SIG-M5 treated with dmso at 0.1 percent for 504 hours (cell line): ENCODE measurements around the gene CFAP61.
"Not testable (repeated sequence)": the region's sequence is repeated elsewhere in the genome, so short reads cannot be mapped to it uniquely, and the experiment has no call there.

ENCODE experiments used
- DNase-seq: peaks from one replicate; lab custom pipeline; 2025; ENCODE audit not compliant: unreplicated experiment; lab: John Stamatoyannopoulos, UW

The CFAP61 gene

DNA sequence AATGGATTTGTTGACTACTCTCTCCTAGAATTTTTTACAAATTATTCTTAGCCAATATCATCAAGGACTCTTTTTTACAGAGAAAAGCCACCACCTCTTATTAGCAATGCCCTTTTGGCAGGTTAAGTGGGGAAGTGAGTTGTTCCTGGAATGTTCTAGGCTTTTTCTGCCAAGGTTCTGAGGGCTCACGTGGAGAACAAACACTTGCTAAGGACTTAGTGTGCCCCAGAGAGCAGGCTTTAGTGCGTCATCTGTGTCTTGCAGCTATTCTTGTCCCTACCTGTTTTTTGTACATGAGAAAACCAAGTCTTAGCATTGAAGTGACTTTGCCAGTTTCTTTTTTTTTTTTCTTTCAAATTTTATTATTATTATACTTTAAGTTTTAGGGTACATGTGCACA, 33.5 kb downstream of the CFAP61 start:
- no peak for DNase-seq

DNA sequence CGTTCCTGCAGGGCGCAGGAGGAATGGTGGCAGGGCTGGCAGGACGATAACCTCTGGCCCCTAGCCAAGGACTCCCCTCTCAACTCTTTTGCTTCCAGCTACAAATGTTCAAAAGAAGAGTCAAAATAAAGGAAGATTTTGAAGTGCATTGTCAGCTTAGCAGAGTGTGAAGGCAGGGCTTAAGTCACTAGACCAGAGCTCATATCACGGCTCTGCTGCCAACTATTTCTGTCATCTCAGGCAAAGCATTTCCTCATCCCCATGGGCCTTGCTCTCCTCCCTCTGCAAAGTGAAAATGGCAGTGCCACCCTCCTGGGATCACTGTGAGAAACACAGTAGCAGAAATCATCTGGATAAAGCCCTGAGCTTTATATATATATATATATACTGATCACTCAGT, 36.7 kb downstream of the CFAP61 start:
- no peak for DNase-seq

DNA sequence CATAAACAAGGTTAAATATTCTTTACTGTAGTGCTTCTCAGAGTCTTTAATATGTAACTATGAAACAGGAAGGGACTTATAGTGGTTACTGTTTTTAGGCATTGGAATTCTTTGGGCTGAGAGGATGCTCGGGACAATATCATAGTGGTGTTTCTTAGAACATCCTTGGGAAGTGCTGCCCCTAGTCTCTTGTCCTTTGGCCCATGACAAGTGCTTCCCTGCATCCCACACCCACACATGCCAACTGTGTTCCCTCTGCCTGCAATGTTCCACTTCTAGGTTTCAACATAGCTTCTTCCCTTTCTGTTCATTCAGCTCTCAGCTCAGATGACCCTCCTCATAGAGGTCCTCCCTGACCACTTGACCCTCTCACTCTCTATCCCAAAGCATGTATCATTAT, 37.6 kb downstream of the CFAP61 start:
- DNase-seq = no peak

DNA sequence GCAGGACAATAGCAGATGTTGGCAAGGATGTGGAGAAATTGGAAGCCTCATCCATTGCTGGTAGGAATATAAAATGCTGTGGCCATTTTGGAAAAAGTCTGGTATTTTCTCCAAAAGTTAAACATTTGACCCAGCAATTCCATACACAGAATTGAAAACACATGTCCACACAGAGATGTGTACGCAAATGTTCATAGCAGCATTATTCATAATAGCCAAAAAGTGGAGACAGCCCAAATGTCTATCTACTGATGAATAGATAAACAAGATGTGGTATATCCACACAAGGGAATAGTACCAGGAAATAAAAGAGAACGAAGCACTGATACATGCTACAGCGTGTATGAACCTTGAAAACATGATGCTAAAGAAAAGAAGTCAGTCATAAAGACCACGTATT, 40.5 kb downstream of the CFAP61 start:
- DNase-seq = no peak

DNA sequence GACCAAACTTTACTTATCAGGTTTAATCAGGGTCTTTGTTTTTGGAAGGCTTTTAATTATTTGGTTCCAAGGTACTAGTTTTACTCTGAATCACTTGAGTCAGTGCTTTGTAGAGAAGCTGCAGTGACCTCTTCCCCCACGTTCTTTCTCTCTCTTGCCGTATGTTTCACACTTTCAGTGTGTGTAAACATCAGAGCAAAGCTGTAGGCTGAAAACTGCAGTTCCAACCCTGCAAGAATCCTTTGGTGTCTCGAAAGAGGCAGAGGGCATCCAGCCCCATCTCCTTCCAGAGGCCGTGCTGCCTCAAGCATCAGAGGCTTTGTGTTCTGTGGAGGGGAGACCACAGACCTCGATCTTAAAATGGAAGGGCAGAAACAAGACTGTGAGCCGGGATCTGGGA, 42.1 kb downstream of the CFAP61 start:
- DNase-seq = no peak

DNA sequence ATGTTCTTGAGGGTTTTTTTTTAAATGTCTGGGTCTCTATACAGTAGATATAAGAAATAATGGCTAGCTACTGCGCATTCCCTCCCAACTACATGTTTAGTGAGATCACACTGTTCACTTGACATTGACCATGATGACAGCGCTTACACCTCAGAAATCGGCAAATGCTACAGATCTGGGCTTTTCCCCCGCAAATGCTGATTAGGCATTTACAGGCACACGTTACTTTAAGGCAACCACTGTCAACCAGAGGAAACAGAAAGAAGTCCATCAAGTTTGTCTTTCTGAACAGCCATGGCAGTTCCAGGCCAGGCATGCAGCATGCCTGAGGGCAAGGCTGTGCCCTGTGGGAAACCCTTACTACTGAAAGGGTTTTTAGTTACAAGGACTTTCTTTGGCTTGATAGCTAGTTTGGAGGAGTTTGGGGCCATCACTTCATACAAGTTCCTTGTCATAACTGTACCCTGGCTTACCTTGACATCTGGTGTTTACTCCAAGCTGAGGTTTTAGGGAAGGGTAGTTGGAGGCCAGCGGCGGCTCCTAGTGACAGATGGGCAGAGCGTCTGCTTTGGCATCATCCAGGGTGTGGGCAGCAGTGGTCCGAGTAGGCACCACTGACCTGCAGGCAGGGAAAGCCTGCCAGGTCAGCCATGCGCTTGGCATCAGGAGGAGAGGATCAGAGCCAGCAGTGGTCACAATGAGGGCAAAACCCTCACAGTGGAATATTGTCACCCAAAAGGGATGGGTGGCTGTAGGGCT, 43.0 kb downstream of the CFAP61 start:
- no peak for DNase-seq

DNA sequence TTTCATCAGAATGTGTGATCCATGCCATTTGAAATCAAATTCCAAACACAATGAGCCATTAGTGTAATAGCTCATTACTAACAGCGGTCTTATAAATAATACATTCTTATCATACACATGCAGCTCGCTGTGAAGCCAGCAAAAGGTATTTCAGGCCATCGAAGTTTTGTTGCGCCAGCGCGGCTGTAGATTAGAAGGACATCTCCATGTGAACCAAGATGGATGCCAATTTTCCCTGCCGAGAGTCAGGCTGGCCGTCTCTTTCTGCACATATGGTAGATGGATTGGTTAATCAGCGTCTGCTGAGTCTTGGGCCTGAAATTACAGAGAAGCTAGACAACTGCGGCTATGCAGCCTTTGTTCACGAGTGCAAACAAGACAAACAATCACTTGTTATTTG, 44.1 kb downstream of the CFAP61 start:
- no peak for DNase-seq

DNA sequence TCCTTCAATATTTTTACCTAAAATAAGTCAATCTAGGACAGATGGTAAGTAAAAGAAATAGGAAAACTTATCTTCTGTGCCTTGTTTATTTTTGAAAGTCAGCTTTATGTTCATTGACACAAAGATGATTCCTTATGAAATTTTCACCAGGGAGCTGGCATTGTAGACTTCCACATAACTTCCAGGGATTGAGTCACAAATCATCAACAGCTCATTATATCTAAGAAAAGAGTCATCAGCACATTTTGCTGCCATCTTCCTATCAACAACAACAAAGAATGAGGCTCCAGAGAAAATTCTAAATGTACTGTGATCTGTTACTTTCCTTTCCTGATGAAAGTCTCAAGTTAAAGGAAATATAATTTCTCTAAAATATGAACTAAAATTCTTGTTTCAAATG, 48.5 kb downstream of the CFAP61 start:
- no peak for DNase-seq

DNA sequence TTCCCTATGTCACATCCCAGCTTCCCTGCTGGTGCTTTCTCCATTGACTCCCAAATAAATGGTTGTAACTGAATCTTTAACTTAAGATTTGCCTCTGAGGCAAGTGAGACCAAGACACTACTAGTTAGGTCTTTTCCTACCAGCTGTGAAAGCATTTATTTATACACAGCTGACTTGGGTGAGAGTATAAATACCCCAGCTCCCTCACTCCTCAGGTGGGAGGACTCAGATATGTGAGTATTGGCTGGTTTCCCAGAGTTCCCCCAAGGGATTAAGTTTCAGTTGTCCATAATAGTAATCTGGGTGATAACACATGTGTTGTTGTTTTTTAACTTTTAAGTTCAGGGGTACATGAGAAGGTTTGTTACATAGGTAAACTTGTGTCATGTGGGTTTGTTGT, 49.8 kb downstream of the CFAP61 start:
- DNase-seq = no peak

DNA sequence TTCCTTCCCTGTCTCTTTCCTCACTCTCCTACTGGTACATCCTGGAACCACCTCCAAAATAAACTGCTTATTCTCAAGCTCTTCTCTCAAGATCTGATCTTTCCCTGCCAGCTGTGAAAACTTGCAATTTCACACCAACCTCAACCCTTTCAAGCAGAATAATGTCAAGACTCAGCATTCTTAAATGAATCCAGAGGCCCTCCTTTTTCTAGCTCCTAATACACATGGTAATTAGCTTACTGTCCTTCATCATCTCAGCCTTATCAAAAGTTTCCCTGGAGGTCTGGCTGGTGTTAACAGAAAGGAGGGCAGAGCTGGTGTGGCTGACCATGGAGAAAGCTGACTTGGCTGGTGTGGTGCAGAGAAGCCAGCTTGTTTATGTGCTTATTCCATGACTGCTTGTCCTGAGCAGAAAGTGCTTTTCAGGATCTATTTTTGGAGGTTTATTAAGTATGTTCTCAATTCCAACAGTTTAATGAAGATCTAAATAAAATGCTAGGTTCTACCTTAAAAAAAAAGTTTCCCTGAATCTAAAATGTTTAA, 50.5 kb downstream of the CFAP61 start:
- no peak for DNase-seq

DNA sequence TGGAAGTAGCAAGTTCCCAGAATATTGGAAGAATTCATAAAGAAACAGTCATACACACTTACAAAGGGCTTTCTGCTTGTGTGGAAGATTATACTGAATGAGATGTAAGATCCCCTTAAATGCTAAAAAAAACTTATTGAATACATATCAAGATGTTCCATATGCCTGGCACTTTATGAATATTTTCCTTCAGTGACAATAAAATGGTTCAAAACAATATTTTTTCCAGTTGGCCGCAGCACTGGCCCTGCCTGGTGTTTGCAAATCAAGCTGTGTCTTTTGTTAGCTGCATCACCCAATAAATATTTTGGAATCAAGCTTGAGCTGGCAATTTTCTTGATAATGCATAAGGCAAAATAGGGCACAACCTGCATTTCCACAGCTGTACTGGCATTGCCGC, 51.2 kb downstream of the CFAP61 start:
- no peak for DNase-seq

DNA sequence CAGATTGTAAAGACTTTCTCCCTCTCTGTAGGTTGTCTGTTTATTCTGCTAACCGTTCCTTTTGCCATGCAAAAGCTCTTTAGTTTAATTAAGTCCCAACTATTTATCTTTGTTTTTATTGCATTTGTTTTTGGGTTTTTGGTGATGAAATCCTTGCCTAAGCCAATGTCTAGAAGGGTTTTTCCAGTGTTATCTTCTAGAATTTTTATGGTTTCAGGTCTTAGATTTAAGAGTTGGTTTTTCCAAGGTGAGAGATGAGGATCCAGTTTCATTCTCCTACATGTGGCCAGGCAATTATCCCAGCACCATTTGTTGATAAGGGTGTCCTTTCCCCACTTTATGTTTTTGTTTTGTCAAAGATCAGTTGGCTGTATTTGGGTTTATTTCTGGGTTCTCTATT, 70.9 kb downstream of the CFAP61 start:
- DNase-seq = not testable (repeated sequence)

DNA sequence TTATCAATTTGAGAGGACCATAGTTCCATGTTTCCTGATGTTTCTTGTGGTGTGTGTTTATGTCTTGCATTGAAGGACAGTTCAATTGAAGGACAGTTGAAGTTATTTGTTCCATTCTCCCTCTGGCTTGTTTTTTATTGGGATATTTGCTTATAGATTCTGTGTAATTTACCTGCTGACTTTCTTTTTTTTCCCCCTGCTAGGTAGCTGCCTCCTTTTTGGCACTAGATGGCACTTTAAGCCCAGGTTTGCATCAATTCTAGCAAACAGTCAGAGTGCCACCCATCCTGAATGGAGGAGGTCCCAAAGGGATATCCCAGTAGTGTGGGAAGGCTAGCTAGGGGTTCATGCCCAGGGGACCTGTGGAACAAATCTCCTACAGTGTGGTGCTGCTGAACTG, 78.1 kb downstream of the CFAP61 start:
- DNase-seq = no peak

DNA sequence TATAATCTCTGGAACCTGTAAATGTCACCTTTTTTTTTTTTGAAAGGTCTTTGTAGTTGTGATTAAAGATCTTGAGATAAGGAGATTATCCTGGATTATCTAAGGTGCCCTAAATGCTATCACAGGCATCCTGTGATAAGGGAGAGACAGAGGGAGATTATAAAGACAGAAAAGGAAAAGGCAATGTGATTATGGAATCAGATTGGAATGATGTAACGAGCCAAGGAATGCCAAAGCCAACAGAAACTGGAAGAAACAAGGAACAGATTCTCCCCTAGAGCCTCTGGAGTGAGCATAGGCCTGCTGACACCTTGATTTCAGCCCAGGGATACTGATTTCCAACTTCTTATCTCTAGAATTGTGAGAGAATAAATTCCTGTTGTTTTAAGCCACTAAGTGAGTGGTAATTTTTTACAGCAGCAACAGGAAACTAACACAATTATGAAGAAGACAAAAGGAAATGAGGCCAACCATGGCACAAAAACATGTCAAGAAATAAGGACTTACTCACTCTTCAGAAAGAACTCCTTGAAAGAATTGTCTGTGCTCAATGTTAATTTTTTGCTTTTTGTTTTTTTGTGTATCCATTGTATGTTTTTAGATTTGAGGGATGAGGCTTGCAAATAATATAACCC, 82.7 kb downstream of the CFAP61 start:
- no peak for DNase-seq

DNA sequence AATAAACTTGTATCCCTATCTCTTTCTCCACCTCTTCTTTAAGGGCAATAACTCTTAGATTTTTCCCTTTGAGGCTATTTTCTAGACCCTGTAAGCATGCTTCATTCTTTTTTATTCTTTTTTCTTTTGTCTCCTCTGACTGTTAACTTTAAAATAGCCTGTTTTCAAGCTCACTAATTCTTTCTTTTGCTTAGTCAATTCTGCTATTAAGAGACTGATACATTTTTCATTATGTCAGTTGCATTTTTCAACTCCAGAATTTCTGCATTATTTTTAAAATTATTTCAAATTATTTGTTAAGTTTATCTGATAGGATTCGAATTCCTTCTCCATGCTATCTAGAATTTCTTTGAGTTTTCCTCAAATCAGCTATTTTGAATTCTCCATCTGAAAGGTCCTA, 84.0 kb downstream of the CFAP61 start:
- no peak for DNase-seq

DNA sequence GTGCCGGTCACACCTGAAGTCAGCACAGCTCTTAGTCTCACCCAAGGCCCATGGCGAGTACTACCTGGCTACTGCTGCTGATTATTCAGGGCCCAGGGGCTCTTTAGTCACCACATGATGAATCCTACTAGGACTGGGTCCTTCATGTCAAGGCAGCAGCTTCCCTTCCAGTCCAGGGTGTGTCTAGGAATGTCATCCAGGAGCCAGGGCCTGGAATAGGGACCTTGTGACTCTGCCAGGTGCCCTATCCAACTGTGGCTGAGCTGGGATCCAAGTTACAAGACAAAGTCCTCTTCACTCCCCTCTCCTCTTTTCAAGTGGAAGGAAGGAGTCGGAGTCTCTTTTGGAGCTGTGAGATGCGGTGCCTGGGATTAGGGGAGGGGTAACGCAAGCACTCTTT, 85.5 kb downstream of the CFAP61 start:
- no peak for DNase-seq

DNA sequence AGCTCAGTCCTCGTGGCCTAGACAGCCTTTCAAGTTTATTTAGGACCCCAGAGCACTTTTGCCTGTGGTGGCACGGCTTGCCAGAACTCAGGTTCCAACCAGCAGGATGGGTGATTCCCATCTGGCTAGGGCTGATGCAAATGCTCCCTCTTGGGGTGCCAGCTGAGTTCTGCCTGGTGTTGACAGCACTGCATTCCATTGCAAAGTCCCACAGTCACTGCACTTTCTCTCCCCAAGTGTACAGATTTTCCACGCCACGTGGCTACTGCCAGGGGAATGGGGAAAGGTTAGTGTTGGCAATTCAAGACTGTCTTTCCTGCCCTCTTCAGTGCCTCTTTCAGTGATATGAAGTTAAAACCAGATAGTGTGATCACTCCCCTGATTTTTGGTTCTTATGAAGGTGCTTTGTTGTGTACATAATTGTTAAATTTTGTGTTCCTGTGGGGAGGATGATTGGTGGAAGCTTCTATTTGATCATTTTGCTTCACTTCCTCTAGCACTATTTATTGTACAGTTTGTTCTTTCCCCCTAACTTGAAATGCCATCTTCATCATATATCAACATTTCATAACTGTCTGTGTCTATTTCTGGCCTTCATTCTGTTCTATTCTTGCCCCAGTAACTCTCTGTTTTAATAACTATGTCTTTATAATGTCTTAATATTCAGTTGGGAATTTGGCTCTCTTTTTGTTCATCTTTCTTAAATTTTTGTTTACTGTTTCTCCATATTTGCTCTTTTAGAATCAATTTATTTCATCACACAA, 86.2 kb downstream of the CFAP61 start:
- DNase-seq = no peak

DNA sequence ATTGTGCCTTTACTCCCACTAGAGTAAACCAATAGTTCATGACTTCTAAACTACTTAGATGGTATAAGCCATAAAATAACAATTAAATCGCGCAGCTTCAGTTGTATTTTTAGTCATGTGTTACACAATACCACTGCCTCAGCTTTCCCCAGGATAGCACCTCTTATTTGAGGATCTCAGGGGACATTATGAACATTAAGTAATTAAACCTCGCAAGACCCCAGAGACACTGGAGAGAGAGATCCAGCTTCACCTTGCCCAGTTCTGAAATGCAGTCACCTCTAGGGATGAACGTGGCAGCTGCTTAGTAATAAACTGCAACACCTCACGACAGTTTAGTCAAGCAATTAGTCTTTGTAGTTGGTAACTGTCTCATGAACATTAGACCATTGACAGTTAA, 87.1 kb downstream of the CFAP61 start:
- no peak for DNase-seq

DNA sequence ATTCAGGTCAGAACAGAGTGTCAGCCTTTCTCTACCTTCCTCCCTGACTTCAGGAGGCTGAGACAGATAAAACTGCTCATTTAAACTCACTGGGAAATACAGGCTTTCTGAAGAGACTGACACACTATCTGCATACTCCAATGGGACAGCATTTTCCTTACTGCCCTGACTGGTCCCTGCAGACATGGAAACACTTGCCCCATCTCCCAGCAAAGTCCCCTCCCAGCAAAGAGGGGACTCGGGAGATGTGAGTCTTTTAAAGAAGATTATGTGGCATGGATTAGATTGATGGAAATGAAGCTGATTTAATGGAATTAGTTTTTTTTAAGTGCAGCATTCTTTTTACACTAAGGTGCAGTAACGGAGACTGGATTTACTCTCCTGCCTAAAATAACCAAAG, 90.8 kb downstream of the CFAP61 start:
- no peak for DNase-seq

DNA sequence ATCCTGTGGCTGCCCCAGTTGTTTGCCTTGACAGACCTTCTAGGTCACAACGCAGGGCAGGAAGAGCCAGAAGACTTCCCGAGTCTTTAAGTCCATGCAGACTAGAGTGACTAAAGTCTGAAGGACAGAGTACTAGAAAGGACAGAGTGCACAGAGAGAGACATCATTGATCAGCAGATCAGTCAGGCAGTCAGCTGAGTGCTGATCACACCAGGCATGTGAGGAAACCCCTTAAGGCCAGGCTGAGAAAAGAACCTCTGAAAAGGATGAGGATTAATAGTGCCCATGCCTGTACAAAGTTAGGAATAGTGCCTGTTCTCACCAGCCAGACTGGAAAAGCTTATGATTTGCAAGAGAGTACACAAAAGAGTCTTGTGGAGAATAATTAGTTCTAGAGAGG, 91.3 kb downstream of the CFAP61 start:
- DNase-seq = no peak

DNA sequence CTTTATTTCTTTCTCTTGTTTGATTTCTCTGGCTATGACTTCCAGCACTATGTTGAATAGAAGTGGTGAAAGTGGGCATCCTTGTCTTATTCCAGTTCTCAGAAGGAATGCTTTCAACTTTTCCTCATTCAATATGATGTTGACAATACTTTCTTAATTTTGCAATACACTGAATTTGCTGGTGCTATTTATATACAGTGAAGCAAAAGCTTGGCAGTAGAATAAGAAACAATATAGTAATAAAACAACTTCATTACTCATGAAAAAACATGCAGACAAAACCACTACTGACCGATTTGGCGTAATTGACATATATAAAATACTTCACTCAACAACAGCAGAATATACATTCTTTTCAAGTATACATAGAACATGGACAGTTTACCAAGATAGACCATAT, 96.4 kb downstream of the CFAP61 start:
- no peak for DNase-seq

DNA sequence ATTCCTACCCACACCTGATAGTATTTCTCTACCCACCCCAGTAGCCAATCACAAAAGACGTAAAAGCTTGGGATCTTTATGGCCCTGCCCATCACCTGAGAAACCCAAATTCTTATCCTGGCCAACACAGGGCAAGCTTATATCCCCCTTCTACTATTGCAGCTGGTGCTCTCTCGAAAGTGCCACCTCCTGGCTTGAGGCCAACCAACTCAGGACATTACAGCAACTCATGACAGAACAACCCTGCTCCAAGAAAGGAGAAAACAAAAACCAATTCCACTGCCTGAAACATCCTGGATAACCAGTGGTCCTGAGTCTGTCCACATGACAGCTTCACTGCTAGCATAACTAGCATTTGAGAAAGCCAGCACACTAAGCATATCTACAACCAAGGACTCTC, 97.9 kb downstream of the CFAP61 start:
- DNase-seq = no peak
